MCF 10A (cell line): Measurements from ENCODE around the gene CENPT. TPM values are rescaled to one million over a fixed set of nuclear protein-coding genes. Genes with fewer than 3 reads are reported as not detected.

ENCODE experiments used
- BruUV-seq: library from RNA; stranded (reverse); fragments of 400-500 nt; replicated peaks from 2 replicates; lab custom pipeline; 2021; lab: Mats Ljungman, UMichigan
- CTCF ChIA-PET: fragments of 300-600 bp; sonication (Branson Sonifier 250); formaldehyde crosslinking; extraction: SDS; loops from one replicate; lab custom pipeline; 2021; ENCODE audit warnings: antibody characterized with exemption, inconsistent platforms; lab: Yijun Ruan, JAX
- POLR2A ChIA-PET: fragments of 300-600, 350-650 bp; sonication (Branson Sonifier 250); formaldehyde crosslinking; extraction: SDS; loops from one replicate; lab custom pipeline; 2020; ENCODE audit warnings: antibody characterized with exemption, inconsistent platforms; lab: Yijun Ruan, JAX
- DNase-seq: peaks from one replicate; pipeline ENCODE4 v3.0.0-alpha.2; 2018; ENCODE audit not compliant: unreplicated experiment
- H3K27ac Mint-ChIP-seq: one replicate; pipeline ENCODE4 v1.8.0; 2022; ENCODE audit warnings: mild to moderate bottlenecking, low read depth, mixed read lengths; ENCODE audit not compliant: unreplicated experiment
- H3K27me3 Mint-ChIP-seq: one replicate; pipeline ENCODE4 v1.8.0; 2022; ENCODE audit warnings: mixed read lengths; ENCODE audit not compliant: insufficient read depth, unreplicated experiment
- H3K36me3 Mint-ChIP-seq: one replicate; pipeline ENCODE4 v1.8.0; 2022; ENCODE audit warnings: mild to moderate bottlenecking, moderate library complexity, mixed read lengths; ENCODE audit not compliant: insufficient read depth, unreplicated experiment
- H3K4me1 Mint-ChIP-seq: one replicate; pipeline ENCODE4 v1.8.0; 2022; ENCODE audit warnings: mixed read lengths; ENCODE audit not compliant: insufficient read depth, unreplicated experiment
- H3K4me3 Mint-ChIP-seq: one replicate; pipeline ENCODE4 v1.8.0; 2022; ENCODE audit warnings: mild to moderate bottlenecking, moderate library complexity, mixed read lengths; ENCODE audit not compliant: unreplicated experiment
- H3K9me3 Mint-ChIP-seq: one replicate; pipeline ENCODE4 v1.8.0; 2022; ENCODE audit warnings: mixed read lengths; ENCODE audit not compliant: unreplicated experiment
- CTCF ChIP-seq: fragments of 200-600 bp; IDR thresholded peaks from one replicate; pipeline ENCODE4 v1.8.0; 2022; ENCODE audit warnings: antibody characterized with exemption, mild to moderate bottlenecking; ENCODE audit not compliant: unreplicated experiment
- intact Hi-C: fragments of 100-400 bp; cut with micrococcal nuclease; formaldehyde crosslinking; loops from 2 replicates; pipeline ENCODE4 v1.14.1; 2022
- total RNA-seq: library from RNA; stranded (reverse); gene quantifications from 2 replicates; pipeline ENCODE4 v1.2.3, GENCODE V29; 2022

CENPT gene
- total RNA-seq, 1 experiment from 2014 or later = 30.9 TPM

DNA sequence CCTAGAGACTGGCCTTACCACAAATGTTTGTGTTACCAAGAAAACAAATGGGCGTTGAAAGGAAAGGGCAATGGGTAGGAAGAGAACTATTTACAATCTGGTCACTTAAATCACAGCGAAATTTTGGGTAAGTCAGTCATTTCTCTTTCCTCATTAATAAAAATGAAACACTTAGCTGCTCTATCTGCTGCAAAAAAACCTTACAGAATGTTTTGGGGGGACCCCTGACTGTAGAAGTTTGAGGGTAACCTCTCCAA, 1.5 kb downstream of the CENPT start:
- H3K36me3 Mint-ChIP-seq = peaks cover 24% of the 10 kb centered on the region
- H3K9me3 Mint-ChIP-seq = no peaks in the 10 kb centered on the region
- peak overlapping the region; percentile 65 for H3K27ac Mint-ChIP-seq
- H3K4me1 Mint-ChIP-seq = peaks cover 16% of the 10 kb centered on the region
- ChIA-PET POLR2A (interaction anchor here (0.6 to 8.4 kb wide), 18 partner anchors 9 to 299 kb away, joined by 3 to 141 read pairs (median 4); partner anchors contain the start of genes ACD, CTCF, EDC4 and GFOD2), CTCF (interaction anchor here (0.6 to 4.2 kb wide), 10 partner anchors 11 to 299 kb away, joined by 3 to 45 read pairs (median 8); partner anchors contain the start of gene NRN1L)
- intact Hi-C loops = loop anchor here (10.0 kb wide), 2 partner anchors 171 to 321 kb away; partner anchors contain the start of gene RIPOR1
- H3K4me3 Mint-ChIP-seq = peak overlapping the region; percentile 87
- DNase-seq = no peak
- no peak for TF ChIP-seq CTCF
- TSS peak; percentile 44 for BruUV-seq
- no peaks in the 10 kb centered on the region for H3K27me3 Mint-ChIP-seq

GRCh38 chr16:67845291-67846062, 2.0 kb downstream of the CENPT start:
- Mint-ChIP-seq H3K27me3 (no peaks in the 10 kb centered on the region), H3K4me1 (peaks cover 16% of the 10 kb centered on the region), H3K36me3 (peaks cover 24% of the 10 kb centered on the region), H3K4me3 (peak overlapping the region; percentile 87), H3K9me3 (no peaks in the 10 kb centered on the region), H3K27ac (peak overlapping the region; percentile 65)
- TF ChIP-seq CTCF = no peak
- no TSS peak for BruUV-seq
- intact Hi-C loops = loop anchor here (2.0 to 10.0 kb wide), 3 partner anchors 15 to 321 kb away; partner anchors contain the start of gene RIPOR1
- POLR2A ChIA-PET = interaction anchor here (0.6 to 8.4 kb wide), 17 partner anchors 10 to 298 kb away, joined by 3 to 141 read pairs (median 7); partner anchors contain the start of genes EDC4, GFOD2, PSKH1 and PSMB10
- CTCF ChIA-PET = interaction anchor here (0.6 to 4.2 kb wide), 19 partner anchors 9 to 372 kb away, joined by 3 to 45 read pairs (median 3); partner anchors contain the start of gene NRN1L
- DNase-seq = no peak

- intact Hi-C loops = loop anchor here (1.0 to 10.0 kb wide), 5 partner anchors 16 to 320 kb away; partner anchors contain the start of gene RIPOR1
- H3K27ac Mint-ChIP-seq = no peak overlapping the region
These were observed 3.0 kb downstream of the CENPT start for GRCh38 chr16:67844497-67844896.

More at GRCh38 chr16:67844497-67844896, 3.0 kb downstream of the CENPT start:
- CTCF ChIA-PET = interaction anchor here (0.6 to 4.2 kb wide), 20 partner anchors 10 to 417 kb away, joined by 3 to 45 read pairs (median 4); partner anchors contain the start of genes CTCF and NRN1L
- Mint-ChIP-seq H3K4me1 (peaks cover 16% of the 10 kb centered on the region), H3K27me3 (no peaks in the 10 kb centered on the region), H3K36me3 (peaks cover 16% of the 10 kb centered on the region), H3K9me3 (no peaks in the 10 kb centered on the region), H3K4me3 (peak overlapping the region; percentile 84)
- no TSS peak for BruUV-seq
- POLR2A ChIA-PET = interaction anchor here (0.8 to 8.4 kb wide), 18 partner anchors 11 to 868 kb away, joined by 3 to 141 read pairs (median 4); partner anchors contain the start of genes EDC4, GFOD2, NRN1L and PSKH1
- peak; percentile 69 for DNase-seq
- TF ChIP-seq CTCF = peak; percentile 19
